ENCODE results near the gene SYMPK. TPM values are rescaled to one million over a fixed set of nuclear protein-coding genes. Genes with fewer than 3 reads are reported as not detected.

Gene SYMPK
- total and polyA plus RNA-seq, 10 donors = 56.3 to 148 (median 75.9) TPM

DNA sequence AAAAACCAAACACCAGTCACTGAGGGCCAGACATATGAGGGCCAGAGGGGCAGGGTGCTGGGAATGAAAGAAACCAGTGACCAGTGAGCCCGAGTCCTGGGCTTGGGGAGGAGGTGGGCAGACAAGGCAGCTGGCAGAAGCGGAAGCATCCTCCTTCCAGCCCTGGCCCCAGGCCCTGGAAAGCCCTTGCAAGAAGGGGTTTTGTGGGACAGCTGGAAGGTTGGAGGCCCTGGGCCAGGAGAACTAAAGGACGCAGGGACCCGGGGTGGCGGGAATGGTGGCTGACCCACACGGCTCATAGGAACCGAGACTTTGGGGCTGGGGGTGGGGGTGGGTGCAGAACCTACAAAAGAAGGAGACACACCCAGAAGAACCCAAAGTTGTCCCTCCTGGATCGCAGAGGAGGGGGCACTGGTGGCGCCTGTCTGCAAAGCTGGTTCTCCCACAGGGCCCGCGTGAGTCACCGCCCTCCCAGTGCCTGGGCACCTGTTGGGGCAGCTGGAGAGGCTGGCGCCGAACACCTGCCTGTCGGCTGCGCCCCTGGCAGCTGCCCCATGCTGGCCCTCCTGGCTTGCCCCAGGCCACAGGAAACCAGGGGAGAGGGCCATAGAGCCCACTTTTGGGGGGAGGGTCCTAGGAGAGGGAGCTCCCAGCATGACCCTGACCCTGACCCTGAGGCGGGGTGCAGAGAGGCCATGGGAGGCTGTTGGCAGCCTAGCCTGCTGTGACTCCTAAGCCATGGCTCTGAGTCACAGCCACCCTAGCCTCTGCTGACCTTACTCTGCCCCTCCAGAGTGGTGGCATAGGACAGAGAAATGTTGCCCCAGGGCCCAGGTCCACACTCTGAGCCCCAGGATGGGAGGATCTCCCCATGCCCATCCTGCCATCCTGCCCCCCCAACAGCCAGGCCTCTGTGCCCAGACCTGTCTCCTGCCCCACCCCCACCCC lies 81.5 kb downstream of the SYMPK start:
- Histone ChIP-seq H3K4me3 (peak overlapping the region in 7 of 8 donors; percentile 13 to 54 (median 29)), H3K27ac (peak overlapping the region in 5 of 8 donors; percentile 27 to 71 (median 59)), H3K9me3 (no peaks in the 10 kb centered on the region), H3K36me3 (peaks cover 0 to 44% (median 31%) of the 10 kb centered on the region in 6 donors), H3K4me1 (peaks cover 10 to 69% (median 52%) of the 10 kb centered on the region in 6 donors), H3K27me3 (replicated peaks in 1 of 7) (peaks cover 0 to 97% (median 0%) of the 10 kb centered on the region in 7 donors)
- intact Hi-C loops (cut with DNase I; ENCODE audit: low total_unique reads) = no loop called here
- TF ChIP-seq, protein P1, sequence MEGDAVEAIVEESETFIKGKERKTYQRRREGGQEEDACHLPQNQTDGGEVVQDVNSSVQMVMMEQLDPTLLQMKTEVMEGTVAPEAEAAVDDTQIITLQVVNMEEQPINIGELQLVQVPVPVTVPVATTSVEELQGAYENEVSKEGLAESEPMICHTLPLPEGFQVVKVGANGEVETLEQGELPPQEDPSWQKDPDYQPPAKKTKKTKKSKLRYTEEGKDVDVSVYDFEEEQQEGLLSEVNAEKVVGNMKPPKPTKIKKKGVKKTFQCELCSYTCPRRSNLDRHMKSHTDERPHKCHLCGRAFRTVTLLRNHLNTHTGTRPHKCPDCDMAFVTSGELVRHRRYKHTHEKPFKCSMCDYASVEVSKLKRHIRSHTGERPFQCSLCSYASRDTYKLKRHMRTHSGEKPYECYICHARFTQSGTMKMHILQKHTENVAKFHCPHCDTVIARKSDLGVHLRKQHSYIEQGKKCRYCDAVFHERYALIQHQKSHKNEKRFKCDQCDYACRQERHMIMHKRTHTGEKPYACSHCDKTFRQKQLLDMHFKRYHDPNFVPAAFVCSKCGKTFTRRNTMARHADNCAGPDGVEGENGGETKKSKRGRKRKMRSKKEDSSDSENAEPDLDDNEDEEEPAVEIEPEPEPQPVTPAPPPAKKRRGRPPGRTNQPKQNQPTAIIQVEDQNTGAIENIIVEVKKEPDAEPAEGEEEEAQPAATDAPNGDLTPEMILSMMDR (IDR thresholded peaks at IDR 0.05 in 8 of 11, conservative IDR thresholded peaks at IDR 0.05 in 3 of 11) = no peak
- TF ChIP-seq POLR2AphosphoS5 (IDR thresholded peaks at IDR 0.05) (peak in 1 of 3 donors; percentile 44), POLR2A (IDR thresholded peaks at IDR 0.05) (no peak)
- 65 to 77% (median 70%) methylated on average over 12 to 17 of the region's 17 CpGs for WGBS, 5 donors
- no peak for DNase-seq

DNA sequence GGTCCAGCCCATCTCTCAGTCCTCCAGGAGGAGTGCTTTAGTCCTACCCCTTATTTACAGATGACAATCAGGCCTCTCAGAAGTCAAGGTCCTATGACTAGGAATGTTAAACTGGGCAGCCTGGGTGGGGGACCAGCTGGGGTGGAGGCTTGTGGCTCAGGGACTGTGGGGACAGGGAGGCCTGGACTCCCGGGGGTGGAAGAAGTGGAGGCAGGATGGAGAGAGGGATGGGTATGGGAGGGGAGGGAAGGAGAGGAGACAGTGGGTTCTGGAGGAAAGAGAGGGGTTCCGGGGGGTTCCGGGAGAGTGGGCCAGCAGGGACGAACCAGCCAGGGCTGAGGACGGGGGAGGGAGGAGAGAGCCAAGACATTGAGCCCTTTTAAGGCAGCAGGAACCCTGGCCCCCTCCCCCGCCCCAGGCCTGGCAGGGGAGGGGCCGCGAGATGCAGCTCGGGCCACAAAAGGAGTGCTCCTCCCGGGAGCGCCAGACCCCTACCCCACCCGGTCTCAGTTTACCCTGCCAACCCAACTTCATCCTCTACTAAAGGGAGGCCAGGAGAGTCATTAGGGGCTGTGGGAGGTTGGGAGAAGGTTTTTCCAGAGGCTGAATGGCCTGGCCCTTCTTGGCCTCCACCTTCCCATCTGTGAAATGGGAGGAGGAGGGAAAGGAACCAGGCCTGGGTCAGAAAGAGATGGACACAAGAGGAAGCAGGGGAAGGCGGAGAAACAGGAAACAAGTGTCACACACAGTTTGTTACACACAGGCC lies 82.3 kb downstream of the SYMPK start:
- WGBS, 5 donors = 33 to 46% (median 41%) methylated on average over 6 to 13 of the region's 13 CpGs

DNA sequence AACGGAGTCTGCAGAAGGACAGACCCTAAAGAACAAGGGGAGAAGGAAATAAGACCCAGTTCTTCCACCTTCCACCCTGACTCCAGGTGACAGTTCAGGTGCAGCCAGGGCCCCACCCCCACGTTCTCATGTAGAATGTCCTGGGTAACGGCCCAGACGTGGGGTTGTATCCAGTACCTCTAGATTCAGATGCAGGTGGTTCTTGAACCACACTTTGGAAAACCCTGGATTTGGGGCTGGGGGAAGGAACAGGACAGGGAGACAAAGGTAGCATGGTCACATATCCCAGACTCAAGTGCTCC lies 82.8 kb downstream of the SYMPK start:
- 29 to 44% (median 39%) methylated on average over 4 of the region's 4 CpGs for WGBS, 5 donors
- Histone ChIP-seq H3K9me3 (no peaks in the 10 kb centered on the region), H3K27me3 (replicated peaks in 1 of 7) (peaks cover 0 to 87% (median 0%) of the 10 kb centered on the region in 7 donors), H3K4me1 (peaks cover 10 to 69% (median 52%) of the 10 kb centered on the region in 6 donors), H3K27ac (no peak overlapping the region), H3K4me3 (peak overlapping the region in 2 of 8 donors; percentile 23 to 64), H3K36me3 (peaks cover 0 to 33% (median 19%) of the 10 kb centered on the region in 6 donors)
- no peak for DNase-seq
- intact Hi-C loops (cut with DNase I; ENCODE audit: low total_unique reads) = no loop called here
- TF ChIP-seq, protein P1 (IDR thresholded peaks at IDR 0.05 in 8 of 11, conservative IDR thresholded peaks at IDR 0.05 in 3 of 11) = no peak
- no peak for TF ChIP-seq POLR2AphosphoS5 (IDR thresholded peaks at IDR 0.05)
- TF ChIP-seq POLR2A (IDR thresholded peaks at IDR 0.05) = no peak

More for the DNA sequence above, 82.3 kb downstream of the SYMPK start:
- Histone ChIP-seq H3K9me3 (no peaks in the 10 kb centered on the region), H3K27ac (peak overlapping the region in 3 of 8 donors; percentile 1 to 58 (median 7)), H3K4me3 (peak overlapping the region in 4 of 8 donors; percentile 29 to 54 (median 38)), H3K4me1 (peaks cover 10 to 69% (median 52%) of the 10 kb centered on the region in 6 donors), H3K27me3 (replicated peaks in 1 of 7) (peaks cover 0 to 92% (median 0%) of the 10 kb centered on the region in 7 donors), H3K36me3 (peaks cover 0 to 38% (median 23%) of the 10 kb centered on the region in 6 donors)
- intact Hi-C loops (cut with DNase I; ENCODE audit: low total_unique reads) = no loop called here
- DNase-seq = no peak
- TF ChIP-seq POLR2AphosphoS5 (IDR thresholded peaks at IDR 0.05) = peak in 1 of 3 donors; percentile 16
- TF ChIP-seq, protein P1 (IDR thresholded peaks at IDR 0.05 in 8 of 11, conservative IDR thresholded peaks at IDR 0.05 in 3 of 11) = no peak

All from spleen (tissue), 11 donors.